GM12878 (cell line): ENCODE data around the gene SLC28A1. TPM values are rescaled to one million over a fixed set of nuclear protein-coding genes. Genes with fewer than 3 reads are reported as not detected.

Experiments
- ATAC-seq: fragments of 200-7000 bp; cut with Tn5 transposase; 3 replicates; pipeline ENCODE4 v1.9.1; 2020; ENCODE audit warnings: mild to moderate bottlenecking, moderate library complexity
- BruUV-seq: library from RNA; stranded (reverse); fragments of 400-500 nt; replicated peaks from 2 replicates; lab custom pipeline; 2021; lab: Mats Ljungman, UMichigan
- CTCF ChIA-PET: fragments of 300-600 bp; sonication (Branson Sonifier 250); formaldehyde crosslinking; extraction: SDS; loops from one replicate; lab custom pipeline; 2021; ENCODE audit warnings: inconsistent platforms; lab: Yijun Ruan, JAX
- POLR2A ChIA-PET: fragments of 350-600 bp; formaldehyde crosslinking; extraction: SDS; loops from one replicate; lab custom pipeline; 2021; ENCODE audit warnings: inconsistent platforms; lab: Charles Lee
- RAD21 ChIA-PET: fragments of 300-600 bp; sonication (Branson Sonifier 250); formaldehyde crosslinking; loops from one replicate; lab custom pipeline; 2023; ENCODE audit warnings: antibody characterized with exemption; ENCODE audit not compliant: unreplicated experiment; lab: Charles Lee
- SMC1A ChIA-PET: fragments of 300-600 bp; sonication (Branson Sonifier 250); formaldehyde crosslinking; loops from one replicate; lab custom pipeline; 2023; ENCODE audit not compliant: unreplicated experiment, uncharacterized antibody; lab: Charles Lee
- DNase-seq: peaks from one replicate; pipeline ENCODE4 v3.0.0-alpha.2; 2011; ENCODE audit warnings: low read depth, low spot score
- FAIRE-seq: peaks from 3 replicates; lab custom pipeline; 2011; peaks lifted over from hg19 to GRCh38; lab: Jason Lieb, UNC
- H2AFZ ChIP-seq: 2 replicates; pipeline ENCODE4 v1.6.0; 2011; ENCODE audit warnings: low read depth, low read length, control low read depth; ENCODE audit not compliant: control insufficient read depth
- H3K27ac ChIP-seq: 2 replicates; pipeline ENCODE4 v1.5.1; 2011; ENCODE audit warnings: control low read depth; ENCODE audit not compliant: control insufficient read depth, insufficient read depth
- H3K27me3 ChIP-seq, 2 experiments: replicated peaks in 1 of 2; 2 replicates each; pipeline versions ENCODE4 v1.6.0 to v1.6.1; 2011; ENCODE audit warnings: low read length in 1 of 2; ENCODE audit not compliant: control insufficient read depth in 2 of 2, insufficient read depth in 2 of 2
- H3K36me3 ChIP-seq, 2 experiments: 2 replicates each; pipeline ENCODE4 v1.5.1; 2011; ENCODE audit warnings: low read length in 1 of 2; ENCODE audit not compliant: control insufficient read depth in 2 of 2, insufficient read depth in 2 of 2
- H3K4me1 ChIP-seq: 2 replicates; pipeline ENCODE4 v1.6.1; 2011; ENCODE audit warnings: mild to moderate bottlenecking, low read length, moderate library complexity, mixed read lengths; ENCODE audit not compliant: control insufficient read depth, insufficient read depth
- H3K4me2 ChIP-seq: 2 replicates; pipeline ENCODE4 v1.6.0; 2011; ENCODE audit warnings: control low read depth; ENCODE audit not compliant: control insufficient read depth, insufficient read depth
- H3K4me3 ChIP-seq: fragments of 200-600 bp; sonication (generic); 2 replicates; pipeline ENCODE4 v1.5.1; 2016
- H3K79me2 ChIP-seq: 2 replicates; pipeline ENCODE4 v1.6.0; 2011; ENCODE audit warnings: low read length; ENCODE audit not compliant: control insufficient read depth, insufficient read depth
- H3K9ac ChIP-seq: 2 replicates; pipeline ENCODE4 v1.8.0; 2011; ENCODE audit warnings: low read length, control low read depth, mixed read lengths; ENCODE audit not compliant: control insufficient read depth, insufficient read depth
- H3K9me3 ChIP-seq: replicated peaks from 3 replicates; pipeline ENCODE4 v1.5.1; 2011; ENCODE audit warnings: mild to moderate bottlenecking, low read length; ENCODE audit not compliant: control insufficient read depth, insufficient read depth
- H4K20me1 ChIP-seq: 2 replicates; pipeline ENCODE4 v1.6.0; 2011; ENCODE audit not compliant: control insufficient read depth, insufficient read depth
- ASH2L ChIP-seq: fragments of 300-600, 200-600 bp; sonication (generic); IDR thresholded peaks from 2 replicates; pipeline ENCODE4 v1.6.1; 2017; ENCODE audit warnings: low read depth, mild to moderate bottlenecking, borderline replicate concordance
- CBX3 ChIP-seq: fragments of 200-600 bp; sonication (generic); IDR thresholded peaks from 2 replicates; pipeline ENCODE4 v1.6.1; 2016; ENCODE audit warnings: low read depth, borderline replicate concordance
- FOXK2 ChIP-seq: fragments of 450-650 bp; IDR thresholded peaks from 2 replicates; pipeline ENCODE4 v1.6.1; 2017; ENCODE audit warnings: mild to moderate bottlenecking, moderate library complexity
- FOXM1 ChIP-seq: IDR thresholded peaks from 2 replicates; pipeline ENCODE4 v1.6.1; 2012; ENCODE audit warnings: low read depth, mild to moderate bottlenecking, inconsistent platforms, low read length, moderate library complexity
- GABPA ChIP-seq: IDR thresholded peaks from 2 replicates; pipeline ENCODE4 v1.6.1; 2014; ENCODE audit warnings: antibody characterized with exemption, low read depth, mild to moderate bottlenecking, inconsistent platforms
- GATAD2B ChIP-seq: fragments of 450-650 bp; conservative IDR thresholded peaks from 2 replicates; pipeline ENCODE4 v1.6.1; 2017; ENCODE audit warnings: low read depth, mild to moderate bottlenecking, moderate library complexity
- HDGF ChIP-seq: fragments of 450-650 bp; IDR thresholded peaks from 2 replicates; pipeline ENCODE4 v1.6.1; 2016; ENCODE audit warnings: antibody characterized with exemption
- KAT2A ChIP-seq: conservative IDR thresholded peaks from 2 replicates; pipeline ENCODE4 v1.6.1; 2011; ENCODE audit warnings: low read depth, low read length; ENCODE audit not compliant: control insufficient read depth
- MEF2A ChIP-seq: IDR thresholded peaks from 2 replicates; pipeline ENCODE4 v1.6.1; 2011; ENCODE audit warnings: low read depth, mild to moderate bottlenecking, low read length, moderate library complexity; ENCODE audit not compliant: insufficient read depth
- MTA2 ChIP-seq: fragments of 450-650 bp; IDR thresholded peaks from 2 replicates; pipeline ENCODE4 v1.6.1; 2016; ENCODE audit warnings: low read depth, mild to moderate bottlenecking, moderate library complexity
- MYC ChIP-seq: IDR thresholded peaks from 2 replicates; pipeline ENCODE4 v1.6.1; 2011; ENCODE audit warnings: mild to moderate bottlenecking, low read length, moderate library complexity, inconsistent platforms; ENCODE audit not compliant: insufficient read depth, insufficient replicate concordance, insufficient read length, severe bottlenecking
- NR2C1 ChIP-seq: fragments of 450-650 bp; IDR thresholded peaks from 2 replicates; pipeline ENCODE4 v1.6.1; 2017; ENCODE audit warnings: antibody characterized with exemption, mild to moderate bottlenecking, moderate library complexity
- POLR2A ChIP-seq: IDR thresholded peaks from 2 replicates; pipeline ENCODE4 v1.6.1; 2011; ENCODE audit warnings: low read depth, mild to moderate bottlenecking, low read length
- RAD51 ChIP-seq: fragments of 450-650 bp; IDR thresholded peaks from 2 replicates; pipeline ENCODE4 v1.6.1; 2016; ENCODE audit warnings: moderate library complexity, mild to moderate bottlenecking, inconsistent platforms
- SIN3A ChIP-seq: IDR thresholded peaks from 2 replicates; pipeline ENCODE4 v1.6.1; 2012; ENCODE audit warnings: low read depth, low read length, improper control_type of control experiment
- TBL1XR1 ChIP-seq: IDR thresholded peaks from 2 replicates; pipeline ENCODE4 v1.6.1; 2012; ENCODE audit warnings: low read depth, low read length, improper control_type of control experiment
- WRNIP1 ChIP-seq: IDR thresholded peaks from 2 replicates; pipeline ENCODE4 v1.6.1; 2011; ENCODE audit warnings: low read depth, low read length, improper control_type of control experiment, borderline replicate concordance
- WGBS: methylation state at CpG from one replicate; pipeline ENCODE4 v1.1.6; 2016; ENCODE audit warnings: low lambda C conversion rate; ENCODE audit not compliant: insufficient replicate concordance, insufficient coverage; ENCODE audit errors: missing lambda C conversion rate; 5-methylcytosine and 5-hydroxymethylcytosine counted together
- in situ Hi-C: fragments of 300-500 bp; cut with MboI; formaldehyde crosslinking; loops from 9 replicates; pipeline ENCODE4 v1.14.3; 2018; ENCODE audit warnings: mixed read lengths
- intact Hi-C: fragments of 100-400 bp; cut with micrococcal nuclease; formaldehyde crosslinking; loops from one replicate; pipeline ENCODE4 v1.14.2; 2022; ENCODE audit not compliant: unreplicated experiment
- polyA plus RNA-seq, 11 experiments: library from polyadenylated mRNA; depleted of rRNA in 4 of 11; unstranded in 6 of 11; stranded (reverse) in 5 of 11; fragments of >200 nt; fragmentation: Nextera tagmentation in 4 of 11; fragmentation: Illumina TruSeq in 1 of 11; extraction: Ambion mirVana in 4 of 11; extraction: Trizol in 1 of 11; gene quantifications; 1 replicate in 1 of 11; 2 replicates in 10 of 11; pipeline versions ENCODE4 v1.2.1 to v1.2.3, GENCODE V29; 2011 to 2016; ENCODE audit warnings: inconsistent platforms in 2 of 11, missing spikeins in 2 of 11, low read depth in 1 of 11
- total RNA-seq, 4 experiments: library from RNA; depleted of rRNA in 3 of 4; stranded (reverse); fragments of >200 nt in 3 of 4; fragmentation: Illumina TruSeq in 1 of 4; extraction: Trizol in 1 of 4; gene quantifications; 2 replicates each; pipeline versions ENCODE4 v1.2.1 to v1.2.3, GENCODE V29; 2013 to 2021
- TF ChIP-seq, protein P1 (sequence below): fragments of 450-650 bp; formaldehyde crosslinking; IDR thresholded peaks from 2 replicates; pipeline ENCODE4 v1.4.0; 2022; ENCODE audit warnings: mild to moderate bottlenecking, moderate library complexity
- TF ChIP-seq, protein P2 (sequence below): IDR thresholded peaks from 2 replicates; pipeline ENCODE4 v1.6.1; 2012; ENCODE audit warnings: low read length, inconsistent platforms
- TF ChIP-seq, protein P3 (sequence below): fragments of 450-650 bp; IDR thresholded peaks from 2 replicates; pipeline ENCODE4 v1.6.1; 2017; ENCODE audit warnings: mild to moderate bottlenecking, low read depth, inconsistent platforms; ENCODE audit not compliant: poor library complexity, severe bottlenecking

Gene SLC28A1
- total and polyA plus RNA-seq, 10 of the 15 experiments (the other 5 are each of a cell fraction or from before 2014, with no cell fraction given) = not detected

DNA sequence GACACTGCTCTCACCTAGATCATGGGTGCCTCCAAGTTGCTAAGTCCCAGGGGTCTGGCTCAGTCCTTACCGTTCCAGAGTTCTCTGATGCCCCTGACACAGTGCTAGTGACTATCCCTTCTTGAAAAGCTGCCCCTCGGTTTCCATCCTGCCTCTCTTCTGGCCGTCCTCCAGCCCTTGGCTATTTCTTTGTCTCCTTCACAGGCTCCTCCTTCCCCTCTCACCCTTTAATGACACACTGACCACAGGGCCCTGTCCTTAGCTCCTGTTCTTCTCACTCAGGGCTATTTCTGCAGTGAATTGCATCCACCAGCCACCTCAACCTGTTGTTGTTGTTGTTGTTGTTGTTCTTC, 31.1 kb downstream of the SLC28A1 start:
- Histone ChIP-seq H4K20me1 (no peaks in the 10 kb centered on the region), H3K9ac (no peak overlapping the region), H3K4me1 (peaks cover 14% of the 10 kb centered on the region), H3K27me3 (no peaks in the 10 kb centered on the region; a peak in 1 of 4 replicates), H3K36me3 (no peaks in the 10 kb centered on the region), H3K27ac (no peak overlapping the region), H3K79me2 (no peaks in the 10 kb centered on the region), H3K9me3 (no peaks in the 10 kb centered on the region; the same call in 2 of the 3 replicates), H2AFZ (peak overlapping the region; percentile 63), H3K4me3 (no peak overlapping the region), H3K4me2 (no peak overlapping the region)
- SMC1A ChIA-PET = interaction anchor here (0.9 to 1.2 kb wide), 2 partner anchors 62 to 68 kb away, joined by 3 read pairs; no protein-coding TSS in a partner anchor
- CTCF ChIA-PET = interaction anchor here (0.6 to 2.0 kb wide), 4 partner anchors 13 to 400 kb away, joined by 3 to 8 read pairs (median 3); no protein-coding TSS in a partner anchor
- FAIRE-seq = no peak
- in situ Hi-C loops = no loop called here
- WGBS = 19% methylated on average over 3 of the region's 3 CpGs
- RAD21 ChIA-PET = no interaction called here
- no peak for DNase-seq
- BruUV-seq = no TSS peak
- ATAC-seq = peak; percentile 23
- intact Hi-C loops = no loop called here
- POLR2A ChIA-PET = interaction anchor here (0.6 kb wide), 1 partner anchor 158 kb away, joined by 4 read pairs; no protein-coding TSS in a partner anchor
- TF ChIP-seq KAT2A (no peak), MEF2A (no peak), MYC (no peak), HDGF (0 out of 2 replicates have a peak, but pooled peaks have one; percentile 23), NR2C1 (no peak), FOXM1 (no peak), GATAD2B (no peak), GABPA (no peak), TBL1XR1 (no peak), RAD51 (no peak), CBX3 (no peak), SIN3A (no peak), WRNIP1 (no peak), POLR2A (no peak), FOXK2 (peak; percentile 78; the same call in 1 of the 2 replicates), MTA2 (0 out of 2 replicates have a peak, but pooled peaks have one; percentile 23), ASH2L (no peak)
- TF ChIP-seq, protein P1, sequence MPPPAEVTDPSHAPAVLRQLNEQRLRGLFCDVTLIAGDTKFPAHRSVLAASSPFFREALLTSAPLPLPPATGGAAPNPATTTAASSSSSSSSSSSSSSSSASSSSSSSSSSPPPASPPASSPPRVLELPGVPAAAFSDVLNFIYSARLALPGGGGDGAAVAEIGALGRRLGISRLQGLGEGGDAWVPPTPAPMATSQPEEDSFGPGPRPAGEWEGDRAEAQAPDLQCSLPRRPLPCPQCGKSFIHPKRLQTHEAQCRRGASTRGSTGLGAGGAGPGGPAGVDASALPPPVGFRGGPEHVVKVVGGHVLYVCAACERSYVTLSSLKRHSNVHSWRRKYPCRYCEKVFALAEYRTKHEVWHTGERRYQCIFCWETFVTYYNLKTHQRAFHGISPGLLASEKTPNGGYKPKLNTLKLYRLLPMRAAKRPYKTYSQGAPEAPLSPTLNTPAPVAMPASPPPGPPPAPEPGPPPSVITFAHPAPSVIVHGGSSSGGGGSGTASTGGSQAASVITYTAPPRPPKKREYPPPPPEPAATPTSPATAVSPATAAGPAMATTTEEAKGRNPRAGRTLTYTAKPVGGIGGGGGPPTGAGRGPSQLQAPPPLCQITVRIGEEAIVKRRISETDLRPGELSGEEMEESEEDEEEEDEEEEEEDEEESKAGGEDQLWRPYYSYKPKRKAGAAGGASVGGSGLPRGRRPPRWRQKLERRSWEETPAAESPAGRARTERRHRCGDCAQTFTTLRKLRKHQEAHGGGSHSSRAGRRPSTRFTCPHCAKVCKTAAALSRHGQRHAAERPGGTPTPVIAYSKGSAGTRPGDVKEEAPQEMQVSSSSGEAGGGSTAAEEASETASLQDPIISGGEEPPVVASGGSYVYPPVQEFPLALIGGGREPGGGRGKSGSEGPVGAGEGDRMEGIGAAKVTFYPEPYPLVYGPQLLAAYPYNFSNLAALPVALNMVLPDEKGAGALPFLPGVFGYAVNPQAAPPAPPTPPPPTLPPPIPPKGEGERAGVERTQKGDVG (CRISPR knock-in tag) = no peak
- TF ChIP-seq, protein P2, sequence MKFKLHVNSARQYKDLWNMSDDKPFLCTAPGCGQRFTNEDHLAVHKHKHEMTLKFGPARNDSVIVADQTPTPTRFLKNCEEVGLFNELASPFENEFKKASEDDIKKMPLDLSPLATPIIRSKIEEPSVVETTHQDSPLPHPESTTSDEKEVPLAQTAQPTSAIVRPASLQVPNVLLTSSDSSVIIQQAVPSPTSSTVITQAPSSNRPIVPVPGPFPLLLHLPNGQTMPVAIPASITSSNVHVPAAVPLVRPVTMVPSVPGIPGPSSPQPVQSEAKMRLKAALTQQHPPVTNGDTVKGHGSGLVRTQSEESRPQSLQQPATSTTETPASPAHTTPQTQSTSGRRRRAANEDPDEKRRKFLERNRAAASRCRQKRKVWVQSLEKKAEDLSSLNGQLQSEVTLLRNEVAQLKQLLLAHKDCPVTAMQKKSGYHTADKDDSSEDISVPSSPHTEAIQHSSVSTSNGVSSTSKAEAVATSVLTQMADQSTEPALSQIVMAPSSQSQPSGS = no peak
- TF ChIP-seq, protein P3, sequence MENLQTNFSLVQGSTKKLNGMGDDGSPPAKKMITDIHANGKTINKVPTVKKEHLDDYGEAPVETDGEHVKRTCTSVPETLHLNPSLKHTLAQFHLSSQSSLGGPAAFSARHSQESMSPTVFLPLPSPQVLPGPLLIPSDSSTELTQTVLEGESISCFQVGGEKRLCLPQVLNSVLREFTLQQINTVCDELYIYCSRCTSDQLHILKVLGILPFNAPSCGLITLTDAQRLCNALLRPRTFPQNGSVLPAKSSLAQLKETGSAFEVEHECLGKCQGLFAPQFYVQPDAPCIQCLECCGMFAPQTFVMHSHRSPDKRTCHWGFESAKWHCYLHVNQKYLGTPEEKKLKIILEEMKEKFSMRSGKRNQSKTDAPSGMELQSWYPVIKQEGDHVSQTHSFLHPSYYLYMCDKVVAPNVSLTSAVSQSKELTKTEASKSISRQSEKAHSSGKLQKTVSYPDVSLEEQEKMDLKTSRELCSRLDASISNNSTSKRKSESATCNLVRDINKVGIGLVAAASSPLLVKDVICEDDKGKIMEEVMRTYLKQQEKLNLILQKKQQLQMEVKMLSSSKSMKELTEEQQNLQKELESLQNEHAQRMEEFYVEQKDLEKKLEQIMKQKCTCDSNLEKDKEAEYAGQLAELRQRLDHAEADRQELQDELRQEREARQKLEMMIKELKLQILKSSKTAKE = no peak
